HG03064 (cell line): Measurements from ENCODE around the gene SPARC.
A peak's percentile ranks its signal among the peaks of the same experiment; 100 is the strongest.

Source experiments
- ATAC-seq: cut with Tn5 transposase; IDR thresholded peaks from one replicate; pipeline ENCODE4 v1.9.1; 2021; ENCODE audit warnings: low read depth; ENCODE audit not compliant: unreplicated experiment

The SPARC gene

GRCh38 chr5:151628112-151628823 is 58.4 kb downstream of the SPARC start:
- no peak for ATAC-seq

- ATAC-seq, result no peak
Observed at GRCh38 chr5:151627650-151628049, 59.1 kb downstream of the SPARC start.

GRCh38 chr5:151625285-151625684 is 61.4 kb downstream of the SPARC start:
- no peak for ATAC-seq

- ATAC-seq, result no peak
Observed at GRCh38 chr5:151624476-151624875, 62.2 kb downstream of the SPARC start.

GRCh38 chr5:151622367-151623088 is 64.2 kb downstream of the SPARC start:
- ATAC-seq, result no peak

GRCh38 chr5:151620461-151620840 is 66.3 kb downstream of the SPARC start:
- no peak for ATAC-seq

- no peak for ATAC-seq
Observed at GRCh38 chr5:151619812-151620460, 66.8 kb downstream of the SPARC start.

- ATAC-seq, result no peak
Observed at GRCh38 chr5:151618907-151619306, 67.8 kb downstream of the SPARC start.

- ATAC-seq, result no peak
Observed at GRCh38 chr5:151617841-151618710, 68.6 kb downstream of the SPARC start.

GRCh38 chr5:151617383-151617840 is 69.3 kb downstream of the SPARC start:
- no peak for ATAC-seq

- ATAC-seq, result no peak
Observed at GRCh38 chr5:151615431-151615830, 71.3 kb downstream of the SPARC start.

- no peak for ATAC-seq
Observed at GRCh38 chr5:151614565-151614964, 72.2 kb downstream of the SPARC start.

GRCh38 chr5:151612689-151613427 is 73.9 kb downstream of the SPARC start:
- peak; percentile 79 for ATAC-seq

GRCh38 chr5:151611127-151611775 is 75.5 kb downstream of the SPARC start:
- ATAC-seq, result no peak
